PFSK-1 (cell line): ENCODE data around the gene MAP1B.

ENCODE experiments used
- FOXP2 ChIP-seq: optimal IDR thresholded peaks from 2 replicates; pipeline ENCODE3; 2011; ENCODE audit warnings: borderline replicate concordance, control low read depth, inconsistent platforms; ENCODE audit not compliant: insufficient read depth; ENCODE audit errors: extremely low read length, extremely low read depth
- POLR2AphosphoS5 ChIP-seq: IDR thresholded peaks from 2 replicates; pipeline ENCODE4 v1.6.1; 2012; ENCODE audit warnings: low read depth, mild to moderate bottlenecking, control low read depth, low read length, moderate library complexity
- SIN3A ChIP-seq: IDR thresholded peaks from 2 replicates; pipeline ENCODE4 v1.6.1; 2012; ENCODE audit warnings: mild to moderate bottlenecking, low read length, moderate library complexity, borderline replicate concordance; ENCODE audit not compliant: insufficient read depth
- TAF1 ChIP-seq: IDR thresholded peaks from 2 replicates; pipeline ENCODE4 v1.6.1; 2012; ENCODE audit warnings: low read length, control low read depth, borderline replicate concordance; ENCODE audit not compliant: insufficient read depth
- TF ChIP-seq, protein P1 (sequence below), 2 experiments: IDR thresholded peaks; 2 replicates each; pipeline versions ENCODE4 v1.6.1 to v1.8.0; 2011 to 2012; ENCODE audit warnings: low read depth in 2 of 2, low read length in 2 of 2, control low read depth in 1 of 2, inconsistent platforms in 1 of 2, mild to moderate bottlenecking in 1 of 2, moderate library complexity in 1 of 2; ENCODE audit not compliant: insufficient read depth in 1 of 2

The MAP1B gene

GRCh38 chr5:72129725-72130124, 22.4 kb downstream of the MAP1B start:
- no peak for TF ChIP-seq SIN3A
- TF ChIP-seq, protein P1, sequence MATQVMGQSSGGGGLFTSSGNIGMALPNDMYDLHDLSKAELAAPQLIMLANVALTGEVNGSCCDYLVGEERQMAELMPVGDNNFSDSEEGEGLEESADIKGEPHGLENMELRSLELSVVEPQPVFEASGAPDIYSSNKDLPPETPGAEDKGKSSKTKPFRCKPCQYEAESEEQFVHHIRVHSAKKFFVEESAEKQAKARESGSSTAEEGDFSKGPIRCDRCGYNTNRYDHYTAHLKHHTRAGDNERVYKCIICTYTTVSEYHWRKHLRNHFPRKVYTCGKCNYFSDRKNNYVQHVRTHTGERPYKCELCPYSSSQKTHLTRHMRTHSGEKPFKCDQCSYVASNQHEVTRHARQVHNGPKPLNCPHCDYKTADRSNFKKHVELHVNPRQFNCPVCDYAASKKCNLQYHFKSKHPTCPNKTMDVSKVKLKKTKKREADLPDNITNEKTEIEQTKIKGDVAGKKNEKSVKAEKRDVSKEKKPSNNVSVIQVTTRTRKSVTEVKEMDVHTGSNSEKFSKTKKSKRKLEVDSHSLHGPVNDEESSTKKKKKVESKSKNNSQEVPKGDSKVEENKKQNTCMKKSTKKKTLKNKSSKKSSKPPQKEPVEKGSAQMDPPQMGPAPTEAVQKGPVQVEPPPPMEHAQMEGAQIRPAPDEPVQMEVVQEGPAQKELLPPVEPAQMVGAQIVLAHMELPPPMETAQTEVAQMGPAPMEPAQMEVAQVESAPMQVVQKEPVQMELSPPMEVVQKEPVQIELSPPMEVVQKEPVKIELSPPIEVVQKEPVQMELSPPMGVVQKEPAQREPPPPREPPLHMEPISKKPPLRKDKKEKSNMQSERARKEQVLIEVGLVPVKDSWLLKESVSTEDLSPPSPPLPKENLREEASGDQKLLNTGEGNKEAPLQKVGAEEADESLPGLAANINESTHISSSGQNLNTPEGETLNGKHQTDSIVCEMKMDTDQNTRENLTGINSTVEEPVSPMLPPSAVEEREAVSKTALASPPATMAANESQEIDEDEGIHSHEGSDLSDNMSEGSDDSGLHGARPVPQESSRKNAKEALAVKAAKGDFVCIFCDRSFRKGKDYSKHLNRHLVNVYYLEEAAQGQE (IDR thresholded peaks at IDR 0.05; ENCODE audit: insufficient read depth in 1 of 2, low read depth in 2 of 2, low read length in 2 of 2), result no peak
- no peak for TF ChIP-seq TAF1
- no peak for TF ChIP-seq FOXP2
- no peak for TF ChIP-seq POLR2AphosphoS5

GRCh38 chr5:72130351-72130761, 23.1 kb downstream of the MAP1B start:
- TF ChIP-seq SIN3A (no peak), TAF1 (no peak), FOXP2 (no peak), POLR2AphosphoS5 (no peak)
- TF ChIP-seq, protein P1 (IDR thresholded peaks at IDR 0.05; ENCODE audit: insufficient read depth in 1 of 2, low read depth in 2 of 2, low read length in 2 of 2), result no peak

- TF ChIP-seq, protein P1 (IDR thresholded peaks at IDR 0.05; ENCODE audit: insufficient read depth in 1 of 2, low read depth in 2 of 2, low read length in 2 of 2), result no peak
- TF ChIP-seq SIN3A (no peak), POLR2AphosphoS5 (no peak), TAF1 (no peak), FOXP2 (no peak)
These were observed 26.1 kb downstream of the MAP1B start for GRCh38 chr5:72133212-72133990.

DNA sequence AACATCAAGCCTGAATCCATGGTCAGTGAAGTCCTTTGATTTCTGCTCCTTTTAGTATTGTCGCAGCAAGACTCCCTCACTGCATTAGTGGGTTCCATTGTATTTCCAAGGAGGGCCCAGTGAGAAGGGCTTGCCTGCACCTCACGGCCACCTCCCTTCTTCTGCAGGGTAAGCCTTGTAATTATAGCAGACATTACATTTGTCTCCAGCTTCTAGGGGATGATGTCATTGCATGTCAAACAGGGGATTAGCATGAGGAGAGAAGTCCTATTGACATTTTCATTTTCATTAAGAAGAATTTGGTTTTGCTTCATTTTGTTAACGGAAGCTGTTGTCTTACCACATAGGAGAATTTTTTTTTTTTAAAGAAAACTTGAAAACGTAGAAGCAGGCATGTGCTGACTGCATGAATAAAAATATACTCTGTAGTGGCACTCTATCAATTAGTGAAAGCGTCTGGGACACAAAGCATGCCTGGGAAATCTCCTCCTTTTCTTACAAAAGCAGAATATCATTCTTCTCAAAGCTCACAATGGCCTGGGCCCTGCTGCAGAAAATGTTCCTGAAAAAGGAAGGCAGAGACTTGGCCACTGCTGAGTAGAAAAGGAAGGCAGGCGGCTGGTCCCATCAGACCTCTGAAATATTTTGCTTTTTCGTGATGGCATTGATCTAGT, 27.1 kb downstream of the MAP1B start:
- TF ChIP-seq TAF1 (no peak), SIN3A (no peak), FOXP2 (no peak), POLR2AphosphoS5 (no peak)
- TF ChIP-seq, protein P1 (IDR thresholded peaks at IDR 0.05; ENCODE audit: insufficient read depth in 1 of 2, low read depth in 2 of 2, low read length in 2 of 2), result no peak
